HG02571 (cell line): ENCODE results near the gene FBXO34.
A peak's percentile ranks its signal among the peaks of the same experiment; 100 is the strongest.
"Not testable (repeated sequence)": the region's sequence is repeated elsewhere in the genome, so short reads cannot be mapped to it uniquely, and the experiment has no call there.

Source experiments
- ATAC-seq: cut with Tn5 transposase; IDR thresholded peaks from one replicate; pipeline ENCODE4 v1.9.1; 2021; ENCODE audit warnings: mild to moderate bottlenecking, moderate library complexity; ENCODE audit not compliant: unreplicated experiment

FBXO34 gene

DNA sequence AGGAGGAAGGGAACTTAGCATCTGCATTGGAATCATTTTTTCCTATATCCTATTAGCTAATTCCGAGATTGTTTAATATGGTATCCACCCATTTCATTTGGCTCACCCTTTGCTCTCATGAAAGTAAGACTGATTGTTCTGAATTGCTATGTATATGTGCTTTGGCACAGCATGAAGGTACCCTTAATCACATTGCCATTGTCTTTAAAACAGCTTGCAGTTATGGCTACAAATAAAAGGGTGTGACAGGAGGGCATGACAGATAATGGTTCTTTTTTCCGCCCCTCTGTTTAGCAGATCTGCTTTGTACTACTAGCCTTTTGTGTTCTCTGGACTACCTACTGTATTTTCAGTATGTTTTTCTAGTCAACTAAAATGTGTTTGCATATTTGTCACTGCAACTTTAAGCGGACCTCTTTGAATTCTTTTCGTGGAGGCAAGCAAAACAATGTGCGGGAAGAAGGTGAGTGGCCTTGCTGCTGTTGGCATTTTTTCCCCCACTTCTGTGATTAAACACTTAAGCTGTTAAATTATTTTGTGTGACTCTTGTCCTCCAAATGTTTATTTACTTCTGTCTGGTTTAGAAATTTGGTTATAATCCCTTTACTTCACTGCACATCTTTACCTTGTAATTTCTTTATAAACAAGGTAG, 35.8 kb downstream of the FBXO34 start:
- no peak for ATAC-seq

DNA sequence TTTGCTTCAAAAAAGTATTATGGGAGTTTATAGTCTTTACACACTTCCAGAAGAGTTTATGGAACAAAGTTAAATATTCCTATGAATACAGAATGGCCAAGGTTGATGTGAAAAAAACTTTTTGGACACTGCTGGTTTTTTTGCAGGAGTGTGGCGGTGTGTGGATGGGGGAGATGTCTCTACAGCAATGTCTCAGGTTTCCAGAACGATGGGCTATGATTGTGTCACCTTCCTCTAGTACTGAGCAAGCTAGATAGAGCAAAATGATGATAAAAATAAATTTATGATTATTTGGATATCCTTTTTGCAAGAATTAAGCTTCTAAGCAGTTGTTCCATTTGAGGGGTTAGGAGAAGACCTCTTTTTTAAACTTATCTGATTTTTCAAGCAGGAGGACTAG, 37.9 kb downstream of the FBXO34 start:
- ATAC-seq, result no peak

GRCh38 chr14:55309761-55310365, 38.6 kb downstream of the FBXO34 start:
- ATAC-seq, result no peak

DNA sequence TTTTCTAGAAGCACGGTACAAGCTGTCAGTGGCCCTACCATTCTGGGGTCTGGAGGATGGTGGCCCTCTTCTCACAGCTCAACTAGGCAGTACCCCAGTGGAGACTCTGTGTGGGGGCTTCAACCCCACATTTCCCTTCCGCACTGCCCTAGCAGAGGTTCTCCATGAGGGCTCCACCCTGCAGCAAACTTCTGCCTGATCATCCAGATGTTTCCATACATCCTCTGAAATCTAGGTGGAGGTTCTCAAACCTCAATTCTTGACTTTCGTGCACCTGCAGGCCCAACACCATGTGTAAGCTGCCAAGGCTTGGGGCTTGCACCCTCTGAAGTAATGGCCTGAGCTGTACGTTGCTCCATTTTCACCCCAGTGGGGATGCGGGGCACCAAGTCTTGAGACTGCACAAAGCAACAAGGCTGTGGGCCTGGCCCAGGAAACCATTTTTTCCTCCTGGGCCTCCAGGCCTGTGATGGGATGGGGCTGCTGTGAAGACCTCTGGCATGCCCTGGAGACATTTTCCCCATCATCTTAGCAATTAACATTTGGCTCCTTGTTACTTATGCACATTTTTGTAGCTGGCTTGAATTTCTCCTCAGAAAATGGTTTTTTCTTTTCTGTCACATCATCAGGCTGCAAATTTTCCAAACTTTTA, 41.3 kb downstream of the FBXO34 start:
- ATAC-seq, result not testable (repeated sequence)

DNA sequence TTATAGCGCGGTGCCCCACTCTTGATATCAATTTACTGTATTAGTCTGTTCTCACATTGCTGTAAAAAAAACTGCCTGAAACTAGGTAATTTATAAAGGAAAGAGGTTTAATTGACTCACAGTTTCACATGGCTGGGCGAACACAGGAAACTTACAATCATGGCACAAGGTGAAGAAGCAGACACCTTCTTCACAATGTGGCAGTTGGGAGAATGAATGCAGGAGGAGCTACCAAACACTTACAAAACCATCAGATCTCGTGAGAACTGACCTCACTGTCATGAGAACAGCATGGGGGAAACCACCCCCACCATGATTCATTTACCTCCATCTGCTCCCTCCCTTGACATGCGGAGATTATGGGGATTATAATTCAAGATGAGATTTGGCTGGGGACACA, 42.3 kb downstream of the FBXO34 start:
- no peak for ATAC-seq

DNA sequence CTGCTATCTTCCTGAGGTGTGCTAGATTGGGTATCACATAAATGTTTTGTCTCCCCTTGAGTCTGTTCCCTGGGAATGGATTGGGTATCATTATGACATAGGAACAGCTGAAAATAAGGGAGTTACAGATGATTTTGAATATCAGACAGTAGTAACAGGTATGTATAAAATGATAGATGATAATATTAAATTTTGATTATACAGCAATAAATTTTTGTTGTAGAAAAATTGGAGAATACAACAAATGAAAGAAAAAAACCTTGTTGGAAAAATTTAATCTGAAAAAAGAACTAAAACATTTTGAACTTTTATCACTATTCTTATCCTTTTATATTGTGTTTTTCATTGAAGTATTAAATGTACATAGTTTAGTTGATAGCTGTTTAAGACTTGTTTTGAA, 43.2 kb downstream of the FBXO34 start:
- no peak for ATAC-seq

- no peak for ATAC-seq
Measured at GRCh38 chr14:55316564-55316963, 45.3 kb downstream of the FBXO34 start.

GRCh38 chr14:55317542-55318306, 46.5 kb downstream of the FBXO34 start:
- ATAC-seq, result no peak

- no peak for ATAC-seq
Measured at GRCh38 chr14:55318694-55319093, 47.5 kb downstream of the FBXO34 start.

DNA sequence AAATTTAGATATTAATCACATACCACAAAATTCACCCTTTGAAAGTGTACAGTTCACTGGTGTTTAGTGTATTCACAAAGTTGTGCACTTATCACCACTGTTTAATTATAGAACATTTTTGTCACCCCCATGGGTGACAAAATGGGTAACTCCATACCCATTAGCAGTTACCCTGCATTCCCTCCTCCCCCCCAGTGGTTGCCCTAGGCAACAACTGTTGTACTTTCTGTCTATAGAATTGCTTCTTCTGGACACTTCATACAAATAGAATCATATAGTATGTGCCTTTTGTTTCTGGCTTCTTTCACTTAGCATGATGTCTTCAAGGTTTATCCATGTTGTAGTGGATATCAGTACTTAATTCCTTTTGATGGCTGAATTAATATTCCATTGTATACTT, 52.7 kb downstream of the FBXO34 start:
- no peak for ATAC-seq

- ATAC-seq, result no peak
Measured at GRCh38 chr14:55324812-55325211, 53.6 kb downstream of the FBXO34 start.

DNA sequence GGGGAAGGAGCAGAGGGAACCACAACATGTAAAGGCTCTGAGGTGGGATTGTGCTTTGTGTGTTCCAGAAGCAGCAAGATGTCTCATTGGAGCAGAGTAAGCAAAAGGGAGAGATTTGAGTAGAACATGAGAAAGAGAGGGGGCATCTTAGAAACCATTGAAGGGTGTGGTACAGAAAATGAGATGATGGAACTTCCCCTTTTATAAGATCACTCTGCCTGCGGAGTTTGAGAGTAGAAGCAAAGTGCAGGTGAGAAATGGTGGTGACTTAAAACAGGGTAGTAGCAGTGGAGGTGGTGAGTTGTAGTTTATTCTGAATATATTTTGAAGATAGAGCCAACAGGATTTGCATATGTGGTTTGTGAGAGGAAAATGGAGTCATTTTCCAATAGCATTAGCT, 56.0 kb downstream of the FBXO34 start:
- no peak for ATAC-seq

GRCh38 chr14:55328317-55328716, 57.1 kb downstream of the FBXO34 start:
- ATAC-seq, result no peak

DNA sequence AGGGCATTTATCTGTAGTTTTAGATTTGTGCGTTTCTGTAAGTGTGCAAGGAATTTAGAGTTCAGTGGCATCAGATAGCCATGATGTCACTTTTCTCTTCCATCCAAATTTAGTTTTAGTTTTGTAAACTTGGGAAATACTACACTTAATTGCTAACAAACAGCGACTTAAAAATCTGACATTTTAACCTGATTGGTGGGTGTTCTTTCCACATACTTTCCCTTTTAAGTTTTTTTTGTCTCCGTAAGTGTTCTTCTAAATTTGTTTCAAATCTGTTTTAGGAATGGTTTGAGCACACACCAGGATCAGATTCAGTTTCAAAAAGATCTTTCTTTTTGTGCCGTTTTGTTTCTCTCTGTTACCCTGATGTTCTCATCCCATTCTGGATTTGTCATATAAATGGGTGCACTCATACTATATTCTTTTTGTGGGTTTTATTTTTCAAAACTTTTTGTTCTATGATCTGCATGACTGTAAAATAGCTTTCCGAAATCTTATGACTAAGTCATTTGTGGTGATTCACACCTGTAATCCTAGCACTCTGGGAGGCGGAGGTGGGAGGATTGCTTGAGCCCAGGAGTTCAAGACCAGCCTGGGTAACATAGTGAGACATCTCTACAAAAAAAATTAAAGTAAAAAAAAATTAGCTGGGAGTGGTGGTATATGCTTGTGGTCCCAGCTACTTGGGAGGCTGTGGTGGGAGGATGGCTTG, 58.9 kb downstream of the FBXO34 start:
- no peak for ATAC-seq

- ATAC-seq, result peak; percentile 46
Measured at GRCh38 chr14:55332654-55333570, 61.7 kb downstream of the FBXO34 start.

DNA sequence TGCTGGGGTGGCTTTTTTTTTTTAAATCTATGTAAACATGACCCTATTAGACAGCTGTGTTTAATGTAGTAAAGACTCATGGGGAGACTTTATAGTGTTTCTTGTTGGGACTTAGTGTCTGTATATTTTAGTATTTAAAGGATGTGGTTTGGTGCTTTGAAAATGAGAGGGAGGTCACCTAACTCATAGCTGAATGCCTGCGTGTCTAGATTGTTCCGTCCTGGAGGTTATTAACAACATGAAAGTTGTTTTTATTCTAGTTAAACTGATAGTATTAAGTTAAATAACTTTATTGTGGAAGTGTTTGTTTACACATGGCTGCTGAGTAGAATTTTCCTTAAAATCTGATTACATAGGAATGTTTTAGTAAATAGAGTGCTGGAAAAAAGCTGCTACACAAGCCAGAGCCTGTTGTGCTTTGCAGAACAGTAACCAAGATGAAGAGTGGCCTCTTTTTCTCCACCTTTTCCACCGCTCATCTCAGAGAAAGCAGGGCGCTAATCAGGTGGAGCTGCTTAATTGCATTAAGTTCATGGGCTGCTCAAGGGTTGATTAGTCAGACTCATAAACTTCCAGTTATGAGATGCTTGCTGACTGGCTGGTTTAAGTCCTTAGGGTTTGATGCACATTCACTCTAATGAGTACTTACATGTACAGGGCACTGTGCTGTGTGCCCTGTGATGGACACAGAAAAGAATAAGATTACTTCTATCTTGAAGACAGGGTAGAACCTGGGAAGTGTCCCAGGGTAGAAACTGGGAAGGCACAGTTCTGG, 62.7 kb downstream of the FBXO34 start:
- ATAC-seq, result no peak

DNA sequence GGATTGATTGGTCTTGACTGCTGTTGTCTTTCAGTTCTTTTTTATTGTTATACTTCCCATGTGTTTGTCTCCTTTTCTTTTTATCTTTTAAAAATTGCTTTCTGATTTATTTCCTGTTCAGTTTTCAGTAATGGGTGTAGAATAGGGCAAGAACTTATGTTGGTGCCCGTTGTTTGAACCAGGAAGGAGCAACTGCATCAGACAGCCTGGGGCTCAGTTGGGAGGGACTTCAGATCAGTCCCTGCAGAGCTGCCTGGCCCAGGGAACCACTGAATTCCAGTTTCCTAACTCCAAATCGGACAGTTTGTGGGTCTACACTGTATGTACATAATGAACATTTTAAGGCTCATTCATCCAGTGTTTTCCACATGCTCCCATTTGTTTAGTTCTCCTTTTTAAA, 64.9 kb downstream of the FBXO34 start:
- ATAC-seq, result no peak

DNA sequence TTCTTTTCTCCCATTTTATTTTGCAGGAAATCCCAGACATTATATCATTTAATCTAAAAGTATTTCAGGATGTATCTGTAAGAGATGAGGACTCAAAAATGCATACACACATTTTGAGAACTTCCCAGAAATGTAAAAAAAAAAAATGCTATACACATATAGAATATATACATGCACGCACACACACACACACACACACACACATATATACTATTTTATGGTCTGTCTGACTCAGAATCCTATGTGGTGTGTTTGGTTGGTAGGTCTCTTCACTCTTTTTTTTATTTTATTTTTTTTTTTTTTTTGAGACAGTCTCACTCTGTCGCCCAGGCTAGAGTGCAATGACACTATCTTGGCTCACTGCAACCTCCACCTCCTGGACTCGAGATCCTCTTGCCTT, 65.5 kb downstream of the FBXO34 start:
- no peak for ATAC-seq

DNA sequence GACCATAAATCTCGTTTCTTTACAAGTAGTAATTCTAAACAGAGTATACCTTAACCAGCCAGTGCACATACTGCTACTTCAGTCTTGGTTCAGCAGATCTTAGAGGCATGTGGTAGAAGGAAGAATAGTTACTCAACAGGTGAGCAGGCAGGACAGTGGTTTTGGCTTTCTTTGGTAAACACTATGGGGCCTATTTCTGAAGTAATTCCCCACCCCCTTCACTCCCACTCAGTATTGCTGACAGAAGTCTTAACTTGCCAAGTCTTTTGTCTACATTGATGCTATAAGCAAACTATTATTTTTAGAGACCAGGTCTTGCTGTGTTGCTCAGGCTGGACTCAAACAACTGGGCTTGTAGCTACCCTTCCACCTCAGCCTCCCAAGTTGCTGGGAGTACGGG, 68.5 kb downstream of the FBXO34 start:
- ATAC-seq, result peak; percentile 81
